ENCODE measurements around the gene EIF4B. TPM values are rescaled to one million over a fixed set of nuclear protein-coding genes. Genes with fewer than 3 reads are reported as not detected.

Gene EIF4B
- total and polyA plus RNA-seq, 2 of the 8 experiments (the other 6 are each of a cell fraction or from before 2014, with no cell fraction given), result 269 to 816 TPM

DNA sequence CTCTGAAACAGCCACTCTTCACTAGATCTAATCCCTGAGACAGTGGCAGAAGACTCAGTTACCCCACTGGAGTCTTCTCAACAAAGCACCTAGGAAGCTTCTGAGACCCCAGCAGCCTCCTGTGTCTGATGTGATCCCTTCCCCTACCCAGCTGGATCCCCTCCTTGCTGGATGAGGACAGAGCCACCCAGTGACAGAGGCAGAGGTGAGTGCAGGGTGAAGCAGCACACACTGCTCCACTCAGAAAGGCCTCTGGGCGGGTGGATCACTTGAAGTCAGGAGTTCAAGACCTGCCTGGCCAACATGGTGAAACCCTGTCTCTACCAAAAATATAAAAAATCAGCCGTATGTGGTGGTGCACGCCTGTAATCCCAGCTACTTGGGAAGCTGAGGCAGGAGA, 70.2 kb downstream of the EIF4B start:
- 71% methylated on average over 3 of the region's 3 CpGs; no CpG with 5 or more reads in 1 of the 2 experiments for WGBS, 2 experiments (ENCODE audit: extremely low coverage in 1 of 2, insufficient coverage in 1 of 2, insufficient read length in 1 of 2, insufficient replicate concordance in 2 of 2, low coverage in 1 of 2, low lambda C conversion rate in 2 of 2, missing lambda C conversion rate in 1 of 2)
- H3K56ac ChIP-seq (replicated peaks; ENCODE audit: insufficient read length, low read depth, low read length), result no peak overlapping the region
- no peak overlapping the region for H2AFZ ChIP-seq (ENCODE audit: low read length)

More for the DNA sequence above, 70.2 kb downstream of the EIF4B start:
- Histone ChIP-seq H2BK15ac (ENCODE audit: low read length) (no peak overlapping the region), H3K18ac (ENCODE audit: extremely low read depth, low read length) (no peak overlapping the region), H4K5ac (ENCODE audit: insufficient read length, low read depth, low read length) (no peak overlapping the region), H3K27me3 (replicated peaks in 1 of 4; ENCODE audit: control insufficient read depth in 3 of 4, extremely low read depth in 1 of 4, insufficient read depth in 3 of 4, low read length in 3 of 4) (peaks cover 0 to 6% (median 4%) of the 10 kb centered on the region in 4 experiments; a peak in 4 of 7 replicates), H4K8ac (ENCODE audit: extremely low read depth, insufficient read depth, low read length) (no peak overlapping the region), H3K4me3 (ENCODE audit: extremely low read depth in 1 of 4, insufficient read depth in 2 of 4, low read depth in 3 of 4, low read length in 4 of 4) (no peak overlapping the region), H2BK12ac (ENCODE audit: low read depth, low read length) (no peak overlapping the region), H2BK20ac (ENCODE audit: low read length) (no peak overlapping the region), H3K27ac (ENCODE audit: low read depth, low read length) (no peak overlapping the region), H3K23ac (ENCODE audit: insufficient read length) (no peak overlapping the region), H2BK120ac (replicated peaks; ENCODE audit: low read depth, low read length) (no peak overlapping the region), H4K91ac (replicated peaks; ENCODE audit: insufficient read length, low read length) (no peak overlapping the region), H2AK5ac (ENCODE audit: low read depth, low read length) (no peak overlapping the region), H3K4ac (replicated peaks; ENCODE audit: insufficient read length, low read depth, low read length) (no peak overlapping the region), H2BK5ac (ENCODE audit: low read depth, low read length) (no peak overlapping the region), H3K79me2 (ENCODE audit: control insufficient read depth in 1 of 2, insufficient read depth in 2 of 2, low read length in 2 of 2) (no peaks in the 10 kb centered on the region), H3K23me2 (ENCODE audit: low read depth, low read length) (peaks cover 10% of the 10 kb centered on the region; the same call in 1 of the 2 replicates), H3K4me1 (replicated peaks in 1 of 4; ENCODE audit: control insufficient read depth in 3 of 4, insufficient read depth in 4 of 4, low read length in 3 of 4) (peaks cover 0 to 13% (median 3%) of the 10 kb centered on the region in 4 experiments; a peak in 5 of 7 replicates), H3K9ac (replicated peaks in 1 of 4; ENCODE audit: extremely low read depth in 1 of 4, low read depth in 3 of 4, low read length in 3 of 4) (no peak overlapping the region), H3K36me3 (ENCODE audit: control insufficient read depth in 2 of 4, insufficient read depth in 4 of 4, low read length in 3 of 4) (peaks cover 0 to 4% (median 2%) of the 10 kb centered on the region in 4 experiments; a peak in 2 of 8 replicates), H4K20me1 (replicated peaks in 1 of 2; ENCODE audit: control insufficient read depth in 1 of 2, insufficient read depth in 2 of 2, low read length in 2 of 2) (peaks cover 0 to 2% of the 10 kb centered on the region in 2 experiments), H3K14ac (ENCODE audit: insufficient read length) (no peak overlapping the region), H3K9me3 (ENCODE audit: insufficient read depth in 2 of 2, low read depth in 1 of 2, low read length in 1 of 2) (no peaks in the 10 kb centered on the region), H3K79me1 (ENCODE audit: low read depth, low read length) (no peaks in the 10 kb centered on the region), H3K4me2 (ENCODE audit: insufficient read depth in 1 of 2, low read depth in 2 of 2, low read length in 2 of 2) (no peak overlapping the region)
- ChIA-PET POLR2A (ENCODE audit: partially characterized antibody) (interaction anchor here (1.4 to 2.7 kb wide), 3 partner anchors 11 to 23 kb away, joined by 3 to 7 read pairs (median 4); no protein-coding TSS in a partner anchor), CTCF (ENCODE audit: partially characterized antibody) (interaction anchor here (0.6 to 22.4 kb wide), 6 partner anchors 10 to 272 kb away, joined by 3 to 531 read pairs (median 6); partner anchors contain the start of genes IGFBP6 and SOAT2)
- DNase-seq (ENCODE audit: low read depth in 1 of 2, low spot score in 2 of 2) (no peak), FAIRE-seq (no peak)
- no peak for TF ChIP-seq CBX8 (IDR thresholded peaks at IDR 0.05; ENCODE audit: borderline replicate concordance, low read depth, low read length)
- no peak for TF ChIP-seq HDAC6 (IDR thresholded peaks at IDR 0.05; ENCODE audit: low read depth, low read length)
- TF ChIP-seq SAP30 (IDR thresholded peaks at IDR 0.05; ENCODE audit: insufficient read depth, insufficient replicate concordance, low read length), result no peak
- TF ChIP-seq HDAC2 (IDR thresholded peaks at IDR 0.05; ENCODE audit: borderline replicate concordance in 1 of 2, low read depth in 2 of 2, low read length in 2 of 2), result no peak
- no peak for TF ChIP-seq TCF12 (IDR thresholded peaks at IDR 0.05; ENCODE audit: low read depth, low read length)
- no peak for TF ChIP-seq TAF1 (IDR thresholded peaks at IDR 0.05; ENCODE audit: low read depth, low read length)
- no peak for TF ChIP-seq CTBP2 (IDR thresholded peaks at IDR 0.05; ENCODE audit: borderline replicate concordance, insufficient read depth, insufficient read length, low read length)
- no peak for TF ChIP-seq CHD1 (IDR thresholded peaks at IDR 0.05; ENCODE audit: low read depth, low read length)
- no peak for TF ChIP-seq SIX5 (IDR thresholded peaks at IDR 0.05; ENCODE audit: low read depth, low read length)
- TF ChIP-seq RAD21 (IDR thresholded peaks at IDR 0.05 in 1 of 2, conservative IDR thresholded peaks at IDR 0.05 in 1 of 2; ENCODE audit: low read depth in 2 of 2, low read length in 2 of 2), result no peak
